Thyroid gland (tissue), 4 donors: ENCODE data around the gene ABR. TPM values are rescaled to one million over a fixed set of nuclear protein-coding genes. Genes with fewer than 3 reads are reported as not detected.

Experiments used
- DNase-seq, 2 donors: peaks; one replicate each; pipeline ENCODE4 v3.0.0-alpha.2; 2019
- H3K27ac ChIP-seq, 3 donors: fragments of 200-600 bp; sonication (generic); 1 replicate in 2 of 3; 2 replicates in 1 of 3; pipeline ENCODE4 v1.5.1; 2016 to 2019; ENCODE audit warnings: mild to moderate bottlenecking in 1 of 3, moderate library complexity in 1 of 3
- H3K27me3 ChIP-seq: fragments of 200-600 bp; sonication (generic); one replicate; pipeline ENCODE4 v1.5.1; 2019
- H3K36me3 ChIP-seq, 2 donors: fragments of 200-600 bp; sonication (generic); one replicate each; pipeline ENCODE4 v1.5.1; 2016 to 2019
- H3K4me1 ChIP-seq, 2 donors: fragments of 200-600 bp; sonication (generic); one replicate each; pipeline ENCODE4 v1.5.1; 2017 to 2019
- H3K4me3 ChIP-seq, 3 donors: fragments of 200-600 bp; sonication (generic); replicated peaks in 1 of 3; 1 replicate in 2 of 3; 2 replicates in 1 of 3; pipeline ENCODE4 v1.5.1; 2016; ENCODE audit warnings: mild to moderate bottlenecking in 1 of 3
- H3K9me3 ChIP-seq: fragments of 200-600 bp; sonication (generic); one replicate; pipeline ENCODE4 v1.5.1; 2017
- POLR2A ChIP-seq, 2 donors: fragments of 450-650 bp; IDR thresholded peaks; one replicate each; pipeline ENCODE4 v1.6.1; 2017; ENCODE audit warnings: antibody characterized with exemption in 2 of 2, mild to moderate bottlenecking in 2 of 2, moderate library complexity in 1 of 2
- WGBS, 2 donors: methylation state at CpG; one replicate each; pipeline ENCODE4 v1.1.5; 2017; 5-methylcytosine and 5-hydroxymethylcytosine counted together
- intact Hi-C: fragments of 100-400 bp; cut with DNase I; formaldehyde crosslinking; loops from one replicate; pipeline ENCODE4 v1.15.1; 2023
- total RNA-seq, 4 donors: library from RNA; depleted of rRNA; stranded (reverse); fragments of >200 nt; gene quantifications; one replicate each; pipeline ENCODE4 v1.2.3, GENCODE V29; 2016
- TF ChIP-seq, protein P1 (sequence below), 6 experiments: fragments of 200-600 bp in 3 of 6; fragments of 450-650 bp in 3 of 6; sonication (generic) in 3 of 6; IDR thresholded peaks; one replicate each; pipeline ENCODE4 v1.5.1; 2016 to 2019; ENCODE audit warnings: antibody characterized with exemption in 6 of 6, mild to moderate bottlenecking in 2 of 6, inconsistent platforms in 1 of 6, moderate library complexity in 1 of 6

The ABR gene
- total RNA-seq, 4 donors from 2014 or later = 23.7 to 33.7 (median 31.5) TPM

DNA sequence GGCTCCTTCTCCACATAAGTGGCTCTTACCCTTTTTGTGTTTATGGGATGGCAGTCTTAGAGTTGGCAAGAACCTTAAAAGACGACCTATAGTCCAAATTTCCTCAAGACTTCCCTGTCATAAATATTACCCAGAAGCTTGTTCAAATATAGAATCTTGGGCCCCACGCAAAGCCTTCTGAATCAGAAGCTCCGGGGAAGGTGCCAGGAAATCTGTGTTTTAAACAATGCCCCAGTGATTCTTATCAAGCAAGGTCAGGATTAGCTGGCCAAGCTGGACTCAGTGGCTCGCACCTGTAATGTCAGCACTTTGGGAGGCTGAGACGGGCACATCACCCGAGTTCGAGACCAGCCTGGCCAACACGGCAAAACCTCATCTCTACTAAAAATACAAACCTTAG is 97.2 kb downstream of the ABR start:
- no peaks in the 10 kb centered on the region for H3K27me3 ChIP-seq
- no peak for DNase-seq
- TF ChIP-seq, protein P1, sequence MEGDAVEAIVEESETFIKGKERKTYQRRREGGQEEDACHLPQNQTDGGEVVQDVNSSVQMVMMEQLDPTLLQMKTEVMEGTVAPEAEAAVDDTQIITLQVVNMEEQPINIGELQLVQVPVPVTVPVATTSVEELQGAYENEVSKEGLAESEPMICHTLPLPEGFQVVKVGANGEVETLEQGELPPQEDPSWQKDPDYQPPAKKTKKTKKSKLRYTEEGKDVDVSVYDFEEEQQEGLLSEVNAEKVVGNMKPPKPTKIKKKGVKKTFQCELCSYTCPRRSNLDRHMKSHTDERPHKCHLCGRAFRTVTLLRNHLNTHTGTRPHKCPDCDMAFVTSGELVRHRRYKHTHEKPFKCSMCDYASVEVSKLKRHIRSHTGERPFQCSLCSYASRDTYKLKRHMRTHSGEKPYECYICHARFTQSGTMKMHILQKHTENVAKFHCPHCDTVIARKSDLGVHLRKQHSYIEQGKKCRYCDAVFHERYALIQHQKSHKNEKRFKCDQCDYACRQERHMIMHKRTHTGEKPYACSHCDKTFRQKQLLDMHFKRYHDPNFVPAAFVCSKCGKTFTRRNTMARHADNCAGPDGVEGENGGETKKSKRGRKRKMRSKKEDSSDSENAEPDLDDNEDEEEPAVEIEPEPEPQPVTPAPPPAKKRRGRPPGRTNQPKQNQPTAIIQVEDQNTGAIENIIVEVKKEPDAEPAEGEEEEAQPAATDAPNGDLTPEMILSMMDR (IDR thresholded peaks at IDR 0.05) = no peak
- TF ChIP-seq POLR2A (IDR thresholded peaks at IDR 0.05) = no peak
- intact Hi-C loops = no loop called here
- no peaks in the 10 kb centered on the region for H3K9me3 ChIP-seq
- no peak overlapping the region for H3K27ac ChIP-seq
- 80 to 85% methylated on average over 7 of the region's 8 CpGs for WGBS, 2 donors
- no peak overlapping the region for H3K4me3 ChIP-seq
- H3K36me3 ChIP-seq = peaks cover 0 to 3% of the 10 kb centered on the region in 2 donors
- H3K4me1 ChIP-seq = peaks cover under 1 to 12% of the 10 kb centered on the region in 2 donors

DNA sequence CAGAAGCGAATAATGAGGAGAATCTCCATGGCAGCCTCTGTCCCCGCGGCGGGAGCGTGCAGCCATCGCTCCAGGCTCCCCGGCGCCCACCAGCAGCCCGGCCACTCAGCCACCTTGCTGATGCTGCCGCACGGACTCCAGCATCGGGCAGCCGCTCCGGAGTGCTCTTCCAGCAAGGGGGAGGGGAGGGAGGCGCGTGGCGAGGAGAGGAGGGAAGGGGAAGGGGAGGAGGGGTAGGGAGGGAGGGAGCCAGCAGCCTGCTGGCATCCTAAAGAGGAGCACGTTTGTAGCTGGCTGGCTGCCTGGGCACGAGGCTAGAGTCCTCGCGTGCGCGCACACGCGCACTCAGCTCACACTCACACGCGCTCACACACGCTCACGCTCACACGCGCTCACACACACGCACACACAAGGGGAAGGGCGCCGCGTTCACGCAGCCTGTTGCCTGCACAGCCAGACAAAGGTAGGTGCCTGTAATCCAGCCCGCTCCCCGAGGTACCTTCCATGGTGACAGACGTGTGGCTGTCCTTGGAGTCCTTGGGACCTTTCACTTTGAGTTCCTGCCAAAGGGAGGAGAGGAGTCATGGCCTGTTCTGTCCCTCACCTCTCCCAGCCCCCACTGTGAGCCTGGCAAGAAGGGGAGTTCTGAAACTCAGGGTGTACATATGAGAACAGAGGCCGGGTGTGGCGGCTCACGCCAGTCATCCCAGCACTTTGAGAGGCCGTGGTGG is 100.8 kb downstream of the ABR start:
- H3K4me1 ChIP-seq = peaks cover 0 to 5% of the 10 kb centered on the region in 2 donors
- no peak overlapping the region for H3K4me3 ChIP-seq
- TF ChIP-seq, protein P1 (IDR thresholded peaks at IDR 0.05) = no peak
- no peak for TF ChIP-seq POLR2A (IDR thresholded peaks at IDR 0.05)
- no peaks in the 10 kb centered on the region for H3K9me3 ChIP-seq
- H3K36me3 ChIP-seq = peaks cover 0 to 3% of the 10 kb centered on the region in 2 donors
- DNase-seq = peak; percentile 44 to 50
- WGBS, 2 donors = 66 to 72% methylated on average over 23 to 33 of the region's 43 CpGs
- no peak overlapping the region for H3K27ac ChIP-seq
- intact Hi-C loops = no loop called here
- H3K27me3 ChIP-seq = no peaks in the 10 kb centered on the region

DNA sequence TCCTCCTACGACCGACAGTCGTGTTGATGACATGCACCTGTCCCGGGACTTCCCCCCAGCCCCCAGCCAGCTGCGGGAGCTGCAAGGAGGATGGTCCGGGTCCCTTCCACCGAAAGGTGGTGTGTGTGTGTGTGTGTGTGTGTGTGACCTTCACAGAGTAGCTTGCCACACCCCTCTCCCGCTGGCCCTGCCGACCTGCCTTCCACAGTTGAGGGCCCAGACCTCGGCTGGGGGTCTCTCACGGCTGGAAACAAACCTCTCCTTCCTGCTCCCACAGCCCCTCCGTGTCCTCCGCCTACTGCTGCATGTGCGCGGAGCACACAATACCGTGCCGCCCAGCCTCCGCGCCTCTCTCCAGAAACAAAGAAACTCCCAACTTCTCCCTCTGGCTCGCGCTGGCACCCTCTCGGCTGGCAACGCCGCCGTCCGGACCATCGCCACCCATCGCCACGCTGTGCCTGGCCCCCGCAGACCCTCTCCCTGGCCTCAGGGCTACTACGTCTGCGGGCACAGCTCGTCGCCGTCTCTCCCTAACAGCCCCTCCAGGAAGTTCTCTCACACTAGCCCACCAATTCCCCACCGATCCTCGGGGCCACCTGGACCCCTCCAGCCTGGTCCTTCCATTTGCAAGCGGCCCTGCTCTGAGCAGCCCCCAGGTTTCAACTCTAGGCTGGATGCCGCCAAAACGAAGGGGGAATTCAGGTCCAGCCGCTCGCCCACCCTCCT is 101.6 kb downstream of the ABR start:
- intact Hi-C loops = no loop called here
- Histone ChIP-seq H3K36me3 (peaks cover 0 to 3% of the 10 kb centered on the region in 2 donors), H3K4me3 (no peak overlapping the region), H3K9me3 (no peaks in the 10 kb centered on the region), H3K27ac (no peak overlapping the region), H3K27me3 (no peaks in the 10 kb centered on the region), H3K4me1 (peaks cover 0 to 5% of the 10 kb centered on the region in 2 donors)
- DNase-seq = no peak
- TF ChIP-seq POLR2A (IDR thresholded peaks at IDR 0.05) = no peak
- TF ChIP-seq, protein P1 (IDR thresholded peaks at IDR 0.05) = no peak
- WGBS, 2 donors = 53 to 64% methylated on average over 36 to 42 of the region's 42 CpGs

DNA sequence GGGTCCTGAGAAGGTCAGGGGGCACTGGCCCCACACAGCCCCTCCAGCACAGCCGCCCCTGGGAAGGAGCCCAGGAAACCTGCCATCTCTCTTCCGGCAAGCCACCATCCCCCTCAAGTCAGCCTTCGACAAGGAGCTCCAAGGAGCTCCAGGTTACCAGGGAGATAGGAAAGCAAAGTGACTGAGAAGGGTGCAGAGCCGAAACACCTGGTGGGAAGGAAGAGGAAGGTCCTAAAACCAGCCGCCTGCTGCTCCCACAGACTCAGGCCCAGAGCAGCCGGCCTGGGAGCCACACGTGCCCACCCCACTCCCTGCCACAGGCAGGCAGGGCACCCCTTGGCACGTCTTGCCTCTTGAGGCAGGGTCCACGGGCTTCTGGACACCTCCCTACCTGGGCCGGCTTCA is 102.2 kb downstream of the ABR start:
- DNase-seq = no peak
- H3K27me3 ChIP-seq = no peaks in the 10 kb centered on the region
- TF ChIP-seq, protein P1 (IDR thresholded peaks at IDR 0.05) = no peak
- no peak for TF ChIP-seq POLR2A (IDR thresholded peaks at IDR 0.05)
- H3K9me3 ChIP-seq = no peaks in the 10 kb centered on the region
- intact Hi-C loops = no loop called here
- H3K4me3 ChIP-seq = no peak overlapping the region
- H3K27ac ChIP-seq = no peak overlapping the region
- H3K36me3 ChIP-seq = peaks cover 0 to 3% of the 10 kb centered on the region in 2 donors
- peaks cover 0 to 5% of the 10 kb centered on the region in 2 donors for H3K4me1 ChIP-seq
- 80 to 93% methylated on average over 7 to 8 of the region's 10 CpGs for WGBS, 2 donors

DNA sequence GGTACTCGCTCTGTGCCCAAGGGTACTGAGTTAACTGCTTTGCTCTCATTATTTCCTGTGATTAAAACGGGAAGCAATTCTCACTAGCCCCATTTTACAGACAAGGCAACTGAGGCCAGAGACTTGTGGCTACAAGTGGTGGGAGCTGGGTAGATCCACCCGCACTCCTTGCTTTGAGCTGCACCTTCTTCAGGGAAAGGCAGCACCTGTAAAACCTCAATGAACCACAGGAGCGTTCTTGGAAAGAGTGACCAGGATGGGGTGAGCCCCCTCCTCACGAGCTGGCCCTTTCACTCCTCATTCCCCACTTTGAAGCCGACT is 102.8 kb downstream of the ABR start:
- Histone ChIP-seq H3K27ac (no peak overlapping the region), H3K4me1 (peaks cover 0 to 5% of the 10 kb centered on the region in 2 donors), H3K36me3 (no peaks in the 10 kb centered on the region), H3K27me3 (no peaks in the 10 kb centered on the region), H3K4me3 (no peak overlapping the region), H3K9me3 (no peaks in the 10 kb centered on the region)
- intact Hi-C loops = no loop called here
- TF ChIP-seq, protein P1 (IDR thresholded peaks at IDR 0.05) = no peak
- TF ChIP-seq POLR2A (IDR thresholded peaks at IDR 0.05) = no peak
- no peak for DNase-seq
- 89 to 92% methylated on average over 6 of the region's 6 CpGs for WGBS, 2 donors
